PFSK-1 (cell line): ENCODE results near the gene KIFC1.

Experiments used
- FOXP2 ChIP-seq: optimal IDR thresholded peaks from 2 replicates; pipeline ENCODE3; 2011; ENCODE audit warnings: borderline replicate concordance, control low read depth, inconsistent platforms; ENCODE audit not compliant: insufficient read depth; ENCODE audit errors: extremely low read length, extremely low read depth
- POLR2AphosphoS5 ChIP-seq: IDR thresholded peaks from 2 replicates; pipeline ENCODE4 v1.6.1; 2012; ENCODE audit warnings: low read depth, mild to moderate bottlenecking, control low read depth, low read length, moderate library complexity
- REST ChIP-seq, 2 experiments: IDR thresholded peaks; 2 replicates each; pipeline versions ENCODE4 v1.6.1 to v1.8.0; 2011 to 2012; ENCODE audit warnings: low read depth in 2 of 2, low read length in 2 of 2, control low read depth in 1 of 2, inconsistent platforms in 1 of 2, mild to moderate bottlenecking in 1 of 2, moderate library complexity in 1 of 2; ENCODE audit not compliant: insufficient read depth in 1 of 2
- SIN3A ChIP-seq: IDR thresholded peaks from 2 replicates; pipeline ENCODE4 v1.6.1; 2012; ENCODE audit warnings: mild to moderate bottlenecking, low read length, moderate library complexity, borderline replicate concordance; ENCODE audit not compliant: insufficient read depth
- TAF1 ChIP-seq: IDR thresholded peaks from 2 replicates; pipeline ENCODE4 v1.6.1; 2012; ENCODE audit warnings: low read length, control low read depth, borderline replicate concordance; ENCODE audit not compliant: insufficient read depth

KIFC1 gene

GRCh38 chr6:33456156-33456555, 64.5 kb downstream of the KIFC1 start:
- TF ChIP-seq REST (IDR thresholded peaks at IDR 0.05; ENCODE audit: insufficient read depth in 1 of 2, low read depth in 2 of 2, low read length in 2 of 2) (no peak), FOXP2 (no peak), SIN3A (no peak), POLR2AphosphoS5 (no peak), TAF1 (no peak)

- TF ChIP-seq TAF1, result no peak
- TF ChIP-seq REST (IDR thresholded peaks at IDR 0.05; ENCODE audit: insufficient read depth in 1 of 2, low read depth in 2 of 2, low read length in 2 of 2), result no peak
- no peak for TF ChIP-seq SIN3A
- TF ChIP-seq FOXP2, result no peak
- no peak for TF ChIP-seq POLR2AphosphoS5
These were observed 67.1 kb downstream of the KIFC1 start for GRCh38 chr6:33458676-33459075.

GRCh38 chr6:33459226-33459625, 67.6 kb downstream of the KIFC1 start:
- TF ChIP-seq TAF1, result no peak
- TF ChIP-seq FOXP2, result no peak
- TF ChIP-seq REST (IDR thresholded peaks at IDR 0.05; ENCODE audit: insufficient read depth in 1 of 2, low read depth in 2 of 2, low read length in 2 of 2), result no peak
